IPS-NIHi7 (cell line): ENCODE data around the gene GATA5.
A peak's percentile ranks its signal among the peaks of the same experiment; 100 is the strongest.
"Not testable (repeated sequence)": the region's sequence is repeated elsewhere in the genome, so short reads cannot be mapped to it uniquely, and the experiment has no call there.

Experiments
- DNase-seq: peaks from one replicate; pipeline ENCODE4 v3.0.0; 2012; ENCODE audit warnings: mixed read lengths; ENCODE audit errors: extremely low spot score

GATA5 gene

DNA sequence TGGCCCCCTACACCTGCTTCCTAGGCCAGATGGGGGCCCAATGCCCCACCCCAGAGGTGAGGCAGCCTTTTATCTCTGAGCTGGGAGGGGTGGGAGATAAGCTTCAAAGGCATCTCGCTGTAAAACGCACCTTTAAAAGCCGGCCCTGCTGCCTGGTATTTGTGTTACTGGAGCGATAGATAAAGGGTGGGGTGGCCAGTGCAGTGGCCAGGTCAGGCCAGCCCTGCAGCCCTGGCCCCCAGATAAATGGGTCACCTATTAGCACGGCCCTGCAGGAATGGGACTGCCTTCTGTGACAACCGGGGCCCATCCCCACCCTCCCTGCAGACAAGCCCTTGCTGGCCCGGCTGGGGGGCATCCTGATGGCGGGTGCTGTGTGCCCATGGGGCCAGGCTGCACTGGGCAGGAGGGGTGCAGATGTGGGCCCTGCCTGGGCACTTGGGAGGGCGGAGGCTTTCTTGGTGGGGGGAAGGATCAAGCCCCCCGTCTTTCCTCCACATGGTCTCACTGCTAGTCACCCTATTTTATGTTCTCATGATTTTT, 45.4 kb downstream of the GATA5 start:
- no peak for DNase-seq

DNA sequence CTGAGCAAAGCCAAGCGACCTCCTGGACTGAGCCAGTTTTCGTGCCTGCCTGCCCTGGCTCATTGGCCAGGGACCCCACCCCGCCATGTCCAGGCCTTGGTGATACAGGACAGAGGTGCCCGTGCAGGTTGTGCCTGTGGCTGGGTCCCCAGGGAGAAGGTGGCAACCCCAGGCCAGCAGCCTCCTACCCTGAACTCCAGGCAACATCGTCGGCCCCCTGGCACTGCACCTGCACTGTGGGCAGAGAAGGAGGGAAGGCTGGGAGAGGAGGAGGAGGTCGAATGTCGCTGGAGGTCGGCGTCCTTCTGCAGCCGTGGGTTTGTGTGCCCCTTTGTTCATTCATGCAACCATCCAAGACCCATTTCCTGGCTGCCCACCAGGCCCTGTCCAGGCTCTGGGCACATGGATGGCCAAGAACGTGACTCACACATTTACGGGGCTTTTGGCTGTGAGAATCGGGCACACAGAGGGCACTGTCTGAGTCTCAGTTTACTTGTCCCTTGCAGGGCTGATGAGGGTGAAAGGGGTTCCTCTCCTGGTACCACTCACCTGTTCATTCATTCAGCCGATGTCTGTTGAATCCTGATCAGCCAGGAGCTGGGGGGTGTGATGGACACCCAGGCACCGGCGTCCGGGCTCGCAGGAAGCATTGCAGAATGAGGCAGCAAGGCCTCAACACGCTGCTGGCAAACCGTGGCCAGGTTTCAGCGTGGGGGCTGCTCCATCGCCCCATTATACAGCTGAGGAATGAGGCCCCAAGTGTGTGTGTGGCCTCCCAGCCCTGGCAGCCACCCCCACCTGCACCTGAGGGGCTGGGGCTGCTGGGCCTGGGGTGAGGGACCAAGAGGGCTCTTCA, 46.1 kb downstream of the GATA5 start:
- no peak for DNase-seq

DNA sequence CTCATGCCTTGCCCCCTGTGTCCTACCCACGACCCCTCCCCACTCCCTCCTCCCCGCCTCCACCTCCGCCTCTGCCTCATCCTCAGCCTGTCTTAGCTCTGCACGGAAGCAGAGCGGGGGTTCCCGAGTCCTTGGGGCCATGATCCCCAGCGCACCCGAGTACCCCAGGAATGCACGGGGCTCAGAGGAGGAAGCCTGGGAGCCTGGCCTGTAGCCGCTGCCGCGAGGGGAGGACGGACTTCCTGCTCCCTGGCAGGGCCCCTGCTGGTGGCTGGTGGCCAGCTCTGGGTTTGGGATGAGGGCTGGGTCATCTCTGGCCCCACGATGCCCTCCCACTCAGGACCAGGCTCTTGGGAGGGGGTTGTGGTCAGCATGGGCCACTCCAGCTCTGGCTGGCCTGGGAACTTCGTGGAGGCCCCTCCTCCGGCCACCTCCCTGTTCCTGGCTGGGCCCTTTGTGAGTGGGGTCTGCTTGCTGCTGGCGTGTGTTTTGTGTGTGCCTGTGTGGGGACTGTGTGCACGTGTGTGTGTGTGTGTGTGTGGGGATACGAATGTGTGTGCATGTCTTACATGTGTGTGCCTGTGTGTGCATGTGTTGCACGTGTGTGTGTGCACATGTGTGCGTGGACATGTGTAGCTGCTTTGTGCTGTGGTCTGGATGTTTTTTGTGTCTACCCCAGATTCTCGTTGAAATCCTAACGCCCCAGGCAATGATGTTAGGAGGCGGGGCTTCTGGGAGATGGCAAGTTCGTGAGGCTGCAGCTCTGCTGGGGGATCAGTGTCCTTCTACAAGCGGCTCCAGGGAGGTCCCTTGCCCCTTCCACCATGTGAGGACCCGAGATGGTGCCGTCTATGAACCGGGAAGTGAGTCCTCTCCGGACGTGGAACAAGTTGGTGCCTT, 47.1 kb downstream of the GATA5 start:
- DNase-seq: no peak

DNA sequence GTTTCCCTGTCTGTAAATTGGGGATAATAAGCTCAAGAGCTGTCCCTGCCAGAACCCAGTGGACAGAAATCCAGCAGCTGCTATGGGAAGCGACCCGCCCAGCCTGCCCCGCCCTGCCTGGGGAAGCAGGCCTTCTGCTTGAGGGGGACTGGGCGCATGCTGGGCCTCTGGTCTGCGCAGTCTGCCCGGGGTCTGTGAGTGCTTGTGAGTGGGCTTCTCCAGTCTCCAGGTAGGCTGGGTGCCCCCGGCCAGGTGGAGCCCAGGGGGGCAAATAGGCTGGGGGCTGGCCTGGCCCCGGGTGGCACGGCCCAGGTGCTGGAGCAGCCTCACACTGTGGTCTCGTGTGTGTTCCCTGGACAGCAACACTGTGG, 47.8 kb downstream of the GATA5 start:
- no peak for DNase-seq

DNA sequence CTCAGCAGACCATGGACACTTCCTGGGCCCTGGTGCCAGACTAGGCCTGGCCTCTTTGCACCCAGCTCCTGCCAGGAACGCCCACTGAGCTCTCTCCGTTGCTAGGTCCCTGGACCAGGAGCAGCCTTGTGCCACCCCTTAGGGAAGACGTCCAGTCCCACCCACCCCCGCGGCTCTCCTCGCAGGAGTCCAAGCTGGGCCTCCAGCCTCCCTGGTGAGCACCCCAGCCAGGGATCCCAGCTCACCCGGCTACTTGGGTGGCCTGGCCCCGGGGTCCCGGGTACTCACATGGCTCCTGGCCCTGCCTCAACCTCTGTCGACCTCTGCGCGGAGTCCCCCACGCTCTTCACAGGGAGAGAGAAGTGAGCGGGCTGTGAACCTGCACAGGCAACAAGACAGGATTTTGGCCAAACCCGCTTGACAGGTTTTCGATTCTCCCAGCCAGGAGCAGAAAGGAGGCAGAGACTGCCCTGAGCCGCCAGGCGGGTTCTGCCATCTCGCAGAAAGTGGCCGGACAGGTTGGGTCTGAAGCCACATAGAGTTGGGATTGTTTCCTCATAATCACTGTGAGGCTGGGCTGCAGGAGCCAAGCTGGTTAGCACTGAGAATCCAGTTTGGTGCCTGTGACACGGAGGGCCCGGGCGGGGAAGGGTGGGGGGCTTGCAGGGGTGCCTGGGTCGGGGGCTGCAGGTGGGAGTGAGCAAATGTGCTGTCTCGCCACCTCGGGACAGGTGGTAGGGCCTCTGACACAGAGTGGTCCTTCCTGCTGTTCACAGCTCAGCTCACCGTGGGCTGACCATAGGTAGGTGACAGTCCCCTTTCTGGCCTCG, 48.4 kb downstream of the GATA5 start, which contains the start of gene RBBP8NL:
RBBP8NL (minus strand) TSS at position 368 of the 830 bp plus-strand sequence. CDS start 7,892 bp downstream, outside the sequence.
- DNase-seq: peak; percentile 82

DNA sequence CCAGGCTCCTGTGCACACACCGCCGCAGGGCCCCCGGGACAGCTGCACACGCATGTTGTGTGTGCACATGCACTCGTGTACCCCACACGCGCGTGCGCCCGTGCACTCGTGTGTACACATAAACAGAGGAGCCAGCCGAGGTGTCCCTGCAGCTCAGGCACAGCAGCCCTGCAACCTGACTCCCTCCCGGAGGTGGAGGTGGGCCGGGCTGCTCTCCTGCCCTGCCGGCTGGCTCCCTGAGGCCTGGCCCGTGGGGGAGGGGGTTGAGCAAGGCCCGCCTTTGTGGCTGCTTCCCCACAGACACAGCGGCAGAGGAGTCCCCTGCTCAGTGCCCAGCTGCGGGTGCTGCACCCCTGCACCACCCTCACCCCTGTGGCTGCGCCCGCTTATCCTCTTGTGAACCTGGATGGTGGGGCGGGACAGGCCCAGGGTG, 49.1 kb downstream of the GATA5 start:
- DNase-seq: peak; percentile 83

DNA sequence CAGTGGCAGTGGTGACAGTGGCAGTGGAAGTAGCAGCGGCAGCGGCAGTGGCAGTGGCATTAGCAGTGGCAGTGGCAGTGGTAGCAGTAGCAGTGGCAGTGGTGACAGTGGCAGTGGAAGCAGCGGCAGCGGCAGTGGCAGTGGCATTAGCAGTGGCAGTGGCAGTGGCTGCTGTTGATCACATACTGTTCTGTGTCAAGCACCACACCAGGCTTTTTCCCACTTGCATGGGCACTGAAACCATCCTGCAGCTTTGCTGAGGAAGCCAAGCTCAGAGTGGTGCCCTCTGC, 49.8 kb downstream of the GATA5 start:
- DNase-seq: not testable (repeated sequence)

DNA sequence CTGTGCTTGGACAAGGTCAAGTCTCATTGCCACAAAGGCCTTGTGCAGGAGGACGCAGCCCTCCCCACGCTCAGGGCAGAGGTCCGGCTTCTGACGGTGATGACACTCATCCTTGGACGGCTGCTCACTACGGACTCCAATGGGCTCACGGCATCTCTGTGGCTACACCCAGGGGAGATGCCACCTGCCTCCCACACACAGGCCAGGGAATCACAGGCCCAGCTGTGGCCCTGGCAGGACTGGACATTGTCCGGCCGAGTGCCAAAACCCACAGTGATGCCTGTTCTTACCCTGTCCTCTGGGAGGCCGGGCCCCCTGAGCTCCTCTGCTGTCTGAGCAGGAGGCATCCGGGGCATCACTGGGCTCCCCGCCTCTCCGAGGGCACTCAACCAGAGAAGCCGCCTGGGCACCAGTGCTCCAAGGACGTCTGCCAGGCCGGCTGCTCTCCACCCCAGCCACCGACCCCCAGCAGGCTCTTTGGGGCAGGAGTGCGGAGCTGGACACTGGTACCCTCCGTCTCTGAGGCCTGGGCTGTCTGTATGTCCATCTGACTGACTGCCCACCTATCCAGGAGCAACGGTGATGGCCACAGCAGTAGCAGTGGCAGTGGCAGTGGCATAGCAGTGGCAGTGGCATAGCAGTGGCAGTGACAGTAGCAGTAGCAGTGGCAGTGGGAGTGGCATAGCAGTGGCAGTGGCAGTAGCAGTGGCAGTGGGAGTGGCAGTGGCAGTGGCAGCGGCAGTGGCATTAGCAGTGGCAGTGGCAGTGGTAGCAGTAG, 50.3 kb downstream of the GATA5 start:
- DNase-seq: no peak

DNA sequence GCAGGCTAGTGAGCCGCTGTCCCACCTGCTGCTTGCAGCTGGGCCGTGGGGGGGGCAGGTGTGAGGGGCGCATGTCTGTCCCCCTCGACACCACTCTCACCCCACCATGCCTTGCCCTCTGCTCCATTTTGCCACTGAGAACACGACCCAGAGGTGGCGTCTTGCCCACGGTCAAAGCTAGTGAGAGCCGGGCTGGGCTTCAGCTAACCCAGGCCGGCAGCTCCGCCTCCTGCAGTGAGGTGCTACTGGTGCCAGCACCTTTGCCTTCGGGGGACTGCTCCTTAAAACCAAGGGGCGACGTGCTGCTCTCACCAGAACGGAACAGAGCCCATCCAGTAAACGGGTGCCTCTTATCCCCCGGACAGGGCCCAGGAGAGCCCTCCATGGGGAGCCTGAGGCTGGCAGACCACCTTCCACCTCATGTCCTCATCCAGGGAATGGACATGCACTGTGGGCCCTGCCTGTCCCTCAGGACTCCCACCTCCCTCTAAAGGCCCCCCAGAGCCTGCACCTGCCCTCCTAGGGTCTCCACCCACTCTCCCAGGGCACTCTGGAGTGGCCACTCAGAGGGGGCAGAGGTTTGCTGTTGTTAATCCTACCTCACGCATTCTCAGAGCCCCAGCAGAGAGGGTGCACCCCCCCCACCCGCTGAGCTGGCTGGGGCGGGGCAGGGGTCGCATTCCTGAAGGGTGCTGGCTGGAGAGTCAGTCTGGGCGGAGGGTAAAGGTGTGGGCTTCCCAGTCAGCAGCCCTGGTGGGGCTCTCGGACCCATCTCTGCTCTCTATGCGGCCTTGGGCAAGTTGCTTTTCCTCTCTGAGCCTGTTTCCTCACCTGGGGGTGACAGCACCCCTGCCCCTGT, 51.3 kb downstream of the GATA5 start:
- DNase-seq: no peak

DNA sequence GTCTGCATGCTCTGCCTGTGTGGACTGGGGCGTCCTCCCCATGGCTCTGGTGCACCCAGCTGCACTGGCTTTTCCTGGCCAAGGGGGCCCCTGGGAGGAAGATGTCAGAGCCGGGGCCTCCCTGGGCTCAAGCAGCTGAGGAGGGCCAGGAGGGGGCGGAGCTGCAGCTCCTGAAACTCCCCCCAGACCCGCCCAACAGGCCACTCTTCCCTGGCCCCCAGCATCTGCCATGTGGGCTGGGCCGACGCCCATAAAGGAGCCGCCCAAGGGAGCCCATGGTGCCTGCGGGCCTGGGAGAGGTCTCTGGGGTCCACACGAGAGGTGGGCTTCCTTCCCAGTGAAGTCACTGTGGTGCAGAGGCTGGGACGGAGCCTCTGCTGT, 52.5 kb downstream of the GATA5 start:
- no peak for DNase-seq

DNA sequence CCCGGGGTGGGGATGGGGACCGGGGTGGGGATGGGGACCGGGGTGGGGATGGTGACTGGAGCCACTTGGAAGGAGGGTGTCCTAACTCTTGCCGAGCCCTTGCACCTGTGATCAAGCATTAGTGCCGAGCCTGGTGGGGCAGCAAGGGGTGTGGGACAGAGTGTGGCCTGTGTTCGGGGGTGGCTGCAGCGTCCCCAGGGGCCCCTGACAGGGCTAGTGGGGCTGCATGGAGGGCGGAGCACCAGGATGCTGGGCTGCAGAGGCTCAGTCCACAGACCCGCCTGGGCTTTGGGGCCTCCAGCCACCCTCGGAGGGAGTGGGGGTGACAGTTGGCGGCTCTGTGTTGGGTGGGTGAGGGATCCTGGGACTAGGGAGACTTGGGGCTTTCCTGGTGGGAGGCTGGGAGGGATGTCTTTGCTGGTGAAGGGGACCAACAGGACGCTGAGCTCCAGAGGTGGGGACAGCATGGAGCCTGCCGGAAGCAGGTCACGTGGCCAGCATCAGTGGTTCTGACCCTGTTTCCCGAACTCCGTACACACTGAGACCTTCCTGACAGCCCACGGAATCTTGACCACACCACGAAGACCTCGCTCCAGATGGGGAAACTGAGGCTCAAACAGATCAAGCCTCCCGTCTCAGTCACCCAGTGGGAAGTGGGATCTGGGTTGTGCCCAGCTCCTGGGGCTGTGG, 53.0 kb downstream of the GATA5 start:
- DNase-seq: no peak

DNA sequence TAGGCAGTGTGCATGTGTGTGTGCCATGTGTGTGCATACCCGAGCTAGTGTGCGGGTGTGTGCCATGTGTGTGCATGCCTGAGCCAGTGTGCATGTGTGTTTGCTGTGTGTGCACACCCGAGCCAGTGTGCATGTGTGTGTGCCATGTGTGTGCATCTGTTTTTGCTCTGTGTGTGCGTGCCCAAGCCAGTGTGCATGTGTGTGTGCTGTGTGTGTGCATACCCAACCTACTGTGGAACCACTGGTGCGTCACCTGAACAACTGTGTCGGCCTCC, 54.1 kb downstream of the GATA5 start:
- no peak for DNase-seq

DNA sequence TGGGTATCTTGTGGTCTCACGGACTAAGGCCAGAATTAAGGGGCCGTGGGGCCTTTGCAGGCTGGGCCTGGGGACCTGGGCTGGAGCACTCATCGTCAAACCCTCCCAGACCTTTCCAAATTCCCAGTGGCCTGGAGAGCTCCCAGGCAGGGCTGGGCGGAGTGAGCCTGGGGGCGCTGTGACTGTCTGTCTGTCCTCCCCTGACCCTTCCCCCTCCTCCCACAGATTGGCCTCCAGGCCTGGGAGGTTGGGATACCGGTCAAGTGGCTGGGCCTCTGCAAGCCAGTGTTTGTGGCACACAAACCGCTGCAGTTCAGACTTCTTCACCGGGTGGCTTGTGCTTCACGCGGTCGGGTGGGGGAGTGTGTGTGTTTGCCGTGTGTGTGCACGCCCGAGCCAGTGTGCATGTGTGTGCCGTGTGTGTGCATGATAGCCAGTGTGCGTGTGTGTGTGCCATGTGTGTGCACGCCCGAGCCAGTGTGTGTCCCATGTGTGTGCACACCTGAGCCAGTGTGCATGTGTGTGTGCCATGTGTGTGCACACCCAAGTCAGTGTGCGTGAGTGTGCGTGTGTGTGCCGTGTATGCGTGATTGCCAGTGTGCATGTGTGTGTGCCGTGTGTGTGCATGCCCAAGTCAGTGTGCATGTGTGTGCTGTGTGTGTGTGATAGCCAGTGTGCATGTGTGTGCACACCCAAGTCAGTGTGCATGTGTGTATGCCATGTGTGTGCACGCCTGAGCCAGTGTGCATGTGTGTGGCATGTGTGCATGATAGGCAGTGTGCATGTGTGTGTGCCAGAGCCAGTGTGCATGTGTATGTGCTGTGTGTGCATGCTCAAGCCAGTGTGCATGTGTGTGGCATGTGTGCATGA, 54.7 kb downstream of the GATA5 start:
- DNase-seq: no peak

DNA sequence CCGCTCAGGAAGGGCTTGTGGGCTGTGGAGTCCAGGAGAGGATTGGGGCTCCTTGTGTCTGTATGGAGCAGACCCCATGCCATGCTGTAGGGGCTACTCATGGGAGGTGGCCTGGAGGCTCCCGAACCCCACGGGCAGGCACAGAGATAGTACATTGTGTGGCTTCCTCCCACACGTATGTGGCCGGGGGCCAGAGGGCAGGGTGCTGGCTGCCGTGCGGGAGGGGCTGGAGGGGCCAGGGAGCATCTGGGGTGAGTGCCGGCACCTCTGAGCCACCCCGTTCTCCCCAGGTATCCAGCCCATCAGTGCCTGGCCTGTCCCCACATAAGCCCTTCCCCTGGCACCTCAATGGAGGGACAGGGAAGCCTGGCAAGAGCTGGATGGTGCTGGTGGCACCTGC, 56.0 kb downstream of the GATA5 start:
- no peak for DNase-seq

DNA sequence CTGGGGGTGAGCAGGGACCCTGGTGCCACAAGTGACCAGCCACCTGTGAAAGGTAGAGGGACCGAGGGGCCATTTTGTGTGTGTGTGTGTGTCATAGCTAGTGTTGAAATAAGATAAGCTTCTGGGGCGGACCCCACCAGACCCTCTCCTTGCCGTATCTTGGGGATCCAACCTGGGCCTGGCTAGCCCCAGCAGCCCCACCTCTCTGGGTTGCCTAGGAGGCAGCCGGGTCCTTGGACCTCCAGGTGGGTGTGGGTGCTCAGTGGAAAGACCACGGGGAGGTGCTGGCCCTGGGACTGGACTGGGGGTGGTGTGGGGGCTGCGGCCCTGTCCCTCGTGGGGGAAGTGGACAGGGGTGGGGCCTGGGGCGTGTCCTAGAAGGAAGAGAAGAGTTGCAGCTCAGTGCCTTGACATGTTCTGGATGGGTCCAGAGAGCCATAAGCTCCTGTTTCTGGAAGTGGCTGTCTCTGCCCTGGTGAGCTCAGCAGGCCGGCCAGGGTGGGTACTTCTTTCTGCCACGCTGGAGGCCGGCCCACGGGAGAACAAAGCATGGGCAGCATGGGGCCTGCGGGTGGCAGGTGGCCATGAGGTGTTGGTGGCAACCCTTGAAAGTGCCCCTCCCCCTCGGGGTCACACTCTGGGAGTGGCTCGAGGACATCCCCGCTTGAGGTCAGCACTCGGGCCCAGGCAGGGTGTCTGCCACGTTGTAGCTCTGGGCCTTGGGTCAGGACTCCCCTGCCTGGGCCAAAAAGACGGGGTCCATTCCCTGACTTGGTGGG, 56.9 kb downstream of the GATA5 start:
- DNase-seq: no peak

DNA sequence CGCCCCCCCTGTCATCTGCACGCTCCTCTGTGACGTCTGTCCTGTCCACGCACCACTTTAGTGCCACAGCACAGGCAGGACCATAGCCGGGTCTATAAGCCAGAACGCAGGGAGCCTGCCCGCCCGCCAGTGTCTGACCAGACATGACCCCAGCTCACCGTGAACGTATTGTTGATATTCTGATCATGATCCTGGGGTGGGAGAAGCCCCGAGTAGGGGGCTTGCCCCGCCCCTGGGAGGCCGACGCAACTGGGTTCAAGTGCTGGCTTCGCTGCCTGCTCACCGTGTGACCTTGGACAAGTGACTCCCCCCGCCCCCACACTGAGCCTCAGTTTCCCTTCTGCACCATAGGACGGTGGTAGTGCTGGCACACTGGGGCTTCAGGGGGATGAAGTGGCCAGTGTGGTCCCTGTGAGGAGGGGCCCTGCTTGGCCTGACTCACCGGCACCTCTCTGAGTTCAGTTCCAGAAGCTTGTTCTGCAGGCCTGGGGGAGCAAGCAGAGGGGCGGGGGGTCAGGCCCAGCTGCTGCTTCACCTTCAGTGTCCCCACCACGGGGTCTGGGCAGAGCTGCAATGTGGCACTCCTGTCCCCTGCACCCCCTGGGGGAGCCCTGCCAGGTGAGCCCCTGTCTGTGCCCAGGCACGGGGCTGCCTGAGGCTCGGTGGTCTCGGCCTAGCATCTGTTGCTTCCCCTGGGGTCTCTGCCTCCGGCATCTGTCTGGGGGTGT, 57.6 kb downstream of the GATA5 start:
- no peak for DNase-seq
